Body of pancreas (tissue), 4 donors: Measurements from ENCODE around the gene PIAS3. TPM values are rescaled to one million over a fixed set of nuclear protein-coding genes. Genes with fewer than 3 reads are reported as not detected.

ENCODE experiments used
- ATAC-seq: fragments of 150-250 bp; one replicate; pipeline ENCODE4 v1.9.1; 2016
- DNase-seq, 4 donors: peaks; one replicate each; pipeline ENCODE4 v3.0.0-alpha.2; 2019
- H3K27ac ChIP-seq, 4 donors: fragments of 200-600 bp; sonication (generic); 1 replicate in 3 of 4; 2 replicates in 1 of 4; pipeline versions ENCODE4 v1.5.1 to v1.6.1; 2016 to 2019; ENCODE audit warnings: mild to moderate bottlenecking in 1 of 4, mixed read lengths in 1 of 4, moderate library complexity in 1 of 4
- H3K27me3 ChIP-seq, 2 donors: fragments of 200-600 bp; sonication (generic); one replicate each; pipeline ENCODE4 v1.6.0; 2016; ENCODE audit warnings: mild to moderate bottlenecking in 1 of 2
- H3K36me3 ChIP-seq, 2 donors: fragments of 200-600 bp; sonication (generic); replicated peaks in 1 of 2; 2 replicates each; pipeline ENCODE4 v1.5.1; 2016; ENCODE audit warnings: low read depth in 2 of 2; ENCODE audit not compliant: insufficient read depth in 1 of 2
- H3K4me1 ChIP-seq: fragments of 200-600 bp; sonication (generic); one replicate; pipeline ENCODE4 v1.6.0; 2016
- H3K4me3 ChIP-seq, 2 donors: fragments of 200-600 bp; sonication (generic); 1 replicate in 1 of 2; 2 replicates in 1 of 2; pipeline ENCODE4 v1.5.1; 2016 to 2019
- H3K9me3 ChIP-seq, 3 donors: fragments of 200-600 bp; sonication (generic); 1 replicate in 2 of 3; 2 replicates in 1 of 3; pipeline ENCODE4 v1.5.1; 2016
- POLR2A ChIP-seq, 3 donors: fragments of 450-650 bp; IDR thresholded peaks; one replicate each; pipeline ENCODE4 v1.6.1; 2016; ENCODE audit warnings: antibody characterized with exemption in 3 of 3, mild to moderate bottlenecking in 2 of 3
- WGBS, 2 donors: methylation state at CpG; one replicate each; pipeline ENCODE4 v1.1.5; 2017; 5-methylcytosine and 5-hydroxymethylcytosine counted together
- intact Hi-C: fragments of 100-400 bp; cut with DNase I; formaldehyde crosslinking; loops from one replicate; pipeline ENCODE4 v1.15.1; 2023
- total RNA-seq, 2 donors: library from RNA; depleted of rRNA; stranded (reverse); fragments of >200 nt; gene quantifications; one replicate each; pipeline ENCODE4 v1.1.0, GENCODE V29; 2016
- TF ChIP-seq, protein P1 (sequence below), 7 experiments: fragments of 450-650 bp in 4 of 7; fragments of 200-600 bp in 3 of 7; sonication (generic) in 3 of 7; IDR thresholded peaks; one replicate each; pipeline ENCODE4 v1.5.1; 2016 to 2019; ENCODE audit warnings: antibody characterized with exemption in 7 of 7

Gene PIAS3
- total RNA-seq, 2 donors from 2014 or later = 14.2 to 17.6 TPM

DNA sequence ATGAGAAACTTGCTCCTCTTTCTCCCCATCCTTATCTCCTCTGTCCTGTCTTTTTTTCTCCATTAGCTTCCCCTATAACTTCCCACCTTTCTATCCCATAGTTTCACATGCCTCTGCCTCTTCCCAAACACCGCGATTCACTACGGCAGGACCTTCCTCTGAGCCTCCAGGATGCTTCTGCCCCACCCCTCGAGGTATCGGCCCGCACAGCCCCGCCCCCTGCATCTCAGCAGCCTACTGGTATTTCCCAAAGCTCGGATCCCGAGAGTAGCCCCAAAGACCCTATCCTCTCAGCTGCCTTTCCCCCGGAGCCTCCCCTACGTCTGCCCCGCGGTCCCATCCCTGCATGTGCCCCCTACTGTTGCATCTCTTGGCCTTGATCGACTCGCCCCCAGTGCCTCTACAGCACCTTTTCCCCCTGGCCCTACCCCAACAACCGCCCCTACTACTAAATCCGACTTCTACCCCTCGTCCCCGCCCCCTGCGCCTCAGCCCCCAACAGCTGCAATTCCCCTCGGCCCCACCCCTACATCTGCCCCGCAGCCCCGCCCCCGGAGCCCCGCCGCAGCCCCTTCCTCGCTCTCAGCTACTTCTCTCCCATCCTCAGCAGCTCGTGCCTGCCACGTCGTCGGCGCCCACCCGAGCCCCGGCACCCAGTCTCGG lies 512 bp downstream of the PIAS3 start:
- Histone ChIP-seq H3K27me3 (no peaks in the 10 kb centered on the region), H3K9me3 (no peaks in the 10 kb centered on the region), H3K4me3 (peak overlapping the region; percentile 85 to 95), H3K36me3 (peaks cover 0 to 8% of the 10 kb centered on the region in 2 donors), H3K4me1 (peaks cover 27% of the 10 kb centered on the region), H3K27ac (peak overlapping the region; percentile 84 to 91 (median 88))
- intact Hi-C loops = no loop called here
- DNase-seq (peak; percentile 46 to 59 (median 52)), ATAC-seq (no peak)
- WGBS, 2 donors = 1 to 3% methylated on average over 20 to 31 of the region's 35 CpGs
- TF ChIP-seq, protein P1, sequence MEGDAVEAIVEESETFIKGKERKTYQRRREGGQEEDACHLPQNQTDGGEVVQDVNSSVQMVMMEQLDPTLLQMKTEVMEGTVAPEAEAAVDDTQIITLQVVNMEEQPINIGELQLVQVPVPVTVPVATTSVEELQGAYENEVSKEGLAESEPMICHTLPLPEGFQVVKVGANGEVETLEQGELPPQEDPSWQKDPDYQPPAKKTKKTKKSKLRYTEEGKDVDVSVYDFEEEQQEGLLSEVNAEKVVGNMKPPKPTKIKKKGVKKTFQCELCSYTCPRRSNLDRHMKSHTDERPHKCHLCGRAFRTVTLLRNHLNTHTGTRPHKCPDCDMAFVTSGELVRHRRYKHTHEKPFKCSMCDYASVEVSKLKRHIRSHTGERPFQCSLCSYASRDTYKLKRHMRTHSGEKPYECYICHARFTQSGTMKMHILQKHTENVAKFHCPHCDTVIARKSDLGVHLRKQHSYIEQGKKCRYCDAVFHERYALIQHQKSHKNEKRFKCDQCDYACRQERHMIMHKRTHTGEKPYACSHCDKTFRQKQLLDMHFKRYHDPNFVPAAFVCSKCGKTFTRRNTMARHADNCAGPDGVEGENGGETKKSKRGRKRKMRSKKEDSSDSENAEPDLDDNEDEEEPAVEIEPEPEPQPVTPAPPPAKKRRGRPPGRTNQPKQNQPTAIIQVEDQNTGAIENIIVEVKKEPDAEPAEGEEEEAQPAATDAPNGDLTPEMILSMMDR (IDR thresholded peaks at IDR 0.05) = no peak
- TF ChIP-seq POLR2A (IDR thresholded peaks at IDR 0.05) = no peak

DNA sequence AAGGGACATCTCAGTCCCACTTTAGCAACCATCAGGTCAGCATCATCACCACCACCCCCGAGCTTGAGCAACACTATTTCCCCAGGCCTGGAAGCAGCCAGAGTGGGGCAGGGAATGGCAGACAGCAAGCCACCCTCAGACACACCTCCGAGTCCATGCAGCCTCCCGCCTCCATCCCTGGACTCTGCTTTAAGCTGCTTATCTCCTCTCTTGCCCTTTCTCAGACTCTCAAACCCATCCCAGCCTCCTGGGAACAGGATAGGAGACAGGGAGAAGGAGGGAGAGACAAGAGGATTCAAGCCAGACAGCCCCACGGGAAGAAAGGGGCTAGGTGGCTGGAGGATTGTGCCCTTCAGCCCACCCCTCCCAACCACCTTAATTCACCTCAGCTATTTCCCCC lies 1.7 kb downstream of the PIAS3 start:
- Histone ChIP-seq H3K4me1 (peaks cover 27% of the 10 kb centered on the region), H3K36me3 (peaks cover 0 to 8% of the 10 kb centered on the region in 2 donors), H3K9me3 (no peaks in the 10 kb centered on the region), H3K4me3 (no peak overlapping the region), H3K27me3 (no peaks in the 10 kb centered on the region), H3K27ac (no peak overlapping the region)
- intact Hi-C loops = no loop called here
- 76 to 79% methylated on average over 4 of the region's 4 CpGs for WGBS, 2 donors
- DNase-seq (no peak), ATAC-seq (no peak)
- TF ChIP-seq POLR2A (IDR thresholded peaks at IDR 0.05) = no peak
- TF ChIP-seq, protein P1 (IDR thresholded peaks at IDR 0.05) = no peak

- no peak for TF ChIP-seq POLR2A (IDR thresholded peaks at IDR 0.05)
- TF ChIP-seq, protein P1 (IDR thresholded peaks at IDR 0.05) = peak in 1 of 7 experiments; percentile 10
- DNase-seq (no peak), ATAC-seq (no peak)
- Histone ChIP-seq H3K27me3 (no peaks in the 10 kb centered on the region), H3K36me3 (peaks cover 0 to 12% of the 10 kb centered on the region in 2 donors), H3K4me1 (peaks cover 21% of the 10 kb centered on the region), H3K27ac (no peak overlapping the region), H3K4me3 (no peak overlapping the region), H3K9me3 (no peaks in the 10 kb centered on the region)
- intact Hi-C loops = no loop called here
- 70 to 78% methylated on average over 7 of the region's 7 CpGs for WGBS, 2 donors
Measured at GRCh38 chr1:145855426-145855948, 3.4 kb downstream of the PIAS3 start.

DNA sequence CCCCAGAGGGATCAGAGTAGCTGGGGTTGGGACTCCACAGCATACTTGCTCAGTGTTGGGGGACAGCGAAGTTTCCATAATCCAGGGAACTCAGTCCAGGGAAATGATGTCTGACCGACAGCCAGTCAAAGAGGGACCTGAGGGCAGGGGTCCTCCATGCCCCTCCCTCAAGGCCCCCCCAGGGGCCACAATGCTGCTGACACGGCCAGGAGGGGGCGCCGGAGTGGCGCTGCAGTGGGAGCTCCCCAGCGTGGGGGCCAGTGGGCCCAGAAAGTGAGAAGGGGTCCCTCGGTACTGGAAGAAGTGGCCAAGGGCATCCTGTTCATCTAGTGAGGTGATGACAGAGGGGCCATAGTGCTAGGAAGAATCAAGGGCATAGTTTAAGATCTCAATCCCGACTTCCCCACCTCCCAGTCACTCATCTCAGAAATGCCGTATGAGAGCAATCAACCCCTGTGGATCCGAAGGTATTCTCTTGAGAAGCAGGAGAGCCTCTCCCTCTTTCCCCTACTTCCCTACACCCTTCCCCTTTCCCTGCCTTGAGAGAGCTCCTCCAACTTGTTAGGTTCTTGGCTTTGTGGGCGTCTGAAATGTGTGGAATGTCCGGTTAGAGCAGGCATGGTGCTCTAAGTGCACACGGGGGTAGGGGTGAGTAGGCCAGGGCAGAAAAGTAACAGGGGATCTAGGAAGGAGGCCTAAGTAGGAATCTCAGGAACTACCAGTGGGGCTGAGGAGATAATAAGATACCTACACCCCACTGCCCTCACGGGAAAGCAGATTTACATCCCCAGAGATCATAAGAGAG lies 9.3 kb downstream of the PIAS3 start:
- H3K27ac ChIP-seq = no peak overlapping the region
- intact Hi-C loops = loop anchor here (5.0 kb wide), 1 partner anchor 168 kb away; no protein-coding TSS in a partner anchor

More for the DNA sequence above, 9.3 kb downstream of the PIAS3 start:
- H3K36me3 ChIP-seq = peaks cover 0 to 6% of the 10 kb centered on the region in 2 donors
- H3K4me1 ChIP-seq = peaks cover 18% of the 10 kb centered on the region
- no peak for TF ChIP-seq POLR2A (IDR thresholded peaks at IDR 0.05)
- TF ChIP-seq, protein P1 (IDR thresholded peaks at IDR 0.05) = no peak
- no peaks in the 10 kb centered on the region for H3K27me3 ChIP-seq
- ATAC-seq = no peak
- 77 to 81% methylated on average over 14 to 15 of the region's 15 CpGs for WGBS, 2 donors
- H3K4me3 ChIP-seq = no peak overlapping the region
- DNase-seq = no peak
- no peaks in the 10 kb centered on the region for H3K9me3 ChIP-seq
